Measurements from ENCODE around the gene TEX19. TPM values are rescaled to one million over a fixed set of nuclear protein-coding genes. Genes with fewer than 3 reads are reported as not detected.

The TEX19 gene
- total and polyA plus RNA-seq, 9 of the 15 experiments (the other 6 are each of a cell fraction or from before 2014, with no cell fraction given) = 0.10 to 4.9 (median 1.9) TPM

DNA sequence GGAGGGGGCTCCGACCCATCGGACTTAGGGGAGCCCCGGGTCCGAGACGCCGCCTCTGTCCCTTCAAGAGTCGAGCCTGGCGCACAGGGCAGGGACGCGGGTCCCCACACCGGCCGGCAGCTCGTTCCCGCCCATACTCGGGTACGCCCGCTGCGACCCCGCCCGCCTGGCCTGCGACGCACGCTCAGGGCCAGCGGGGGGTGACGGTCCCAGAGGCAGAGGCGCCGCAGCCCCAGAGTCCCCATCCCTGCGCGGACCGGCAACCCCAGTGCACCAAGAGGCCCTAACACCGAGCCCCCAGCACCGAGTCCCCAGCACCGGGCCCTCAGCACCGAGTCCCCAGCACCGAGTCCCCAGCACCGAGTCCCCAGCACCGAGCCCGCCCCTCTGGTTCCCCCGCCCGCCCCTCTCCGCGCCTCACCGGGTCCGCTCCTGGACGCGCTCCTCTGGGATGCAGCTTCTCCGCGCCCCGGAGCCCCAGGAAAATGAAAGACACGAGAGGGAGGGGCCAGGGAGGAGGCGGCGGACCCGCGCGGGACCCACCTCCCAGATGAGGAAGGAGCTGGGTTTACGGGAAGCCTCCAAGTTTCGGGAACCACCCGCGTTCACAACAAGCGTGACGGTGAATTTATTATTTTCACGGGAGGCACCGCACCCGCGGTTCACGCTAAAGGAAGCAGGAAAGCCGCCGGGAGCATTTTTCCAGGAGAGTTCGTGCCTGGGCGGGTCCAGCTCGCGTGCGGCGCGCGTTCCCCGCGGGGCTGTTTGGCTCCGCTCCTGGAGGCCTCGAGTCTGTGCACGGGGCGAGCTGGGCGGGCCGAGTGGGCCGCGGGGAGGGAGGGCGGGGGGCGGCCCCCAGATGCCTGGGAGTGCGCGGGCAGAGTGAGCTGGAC lies 25.5 kb upstream of the TEX19 start, which contains the start of gene SECTM1 (continued):
- TF ChIP-seq ZNF431 (CRISPR knock-in tag; IDR thresholded peaks at IDR 0.05) = 0 out of 2 replicates have a peak, but pooled peaks have one; percentile 31
- no peak for TF ChIP-seq MCM7 (IDR thresholded peaks at IDR 0.05)
- TF ChIP-seq, protein P1, sequence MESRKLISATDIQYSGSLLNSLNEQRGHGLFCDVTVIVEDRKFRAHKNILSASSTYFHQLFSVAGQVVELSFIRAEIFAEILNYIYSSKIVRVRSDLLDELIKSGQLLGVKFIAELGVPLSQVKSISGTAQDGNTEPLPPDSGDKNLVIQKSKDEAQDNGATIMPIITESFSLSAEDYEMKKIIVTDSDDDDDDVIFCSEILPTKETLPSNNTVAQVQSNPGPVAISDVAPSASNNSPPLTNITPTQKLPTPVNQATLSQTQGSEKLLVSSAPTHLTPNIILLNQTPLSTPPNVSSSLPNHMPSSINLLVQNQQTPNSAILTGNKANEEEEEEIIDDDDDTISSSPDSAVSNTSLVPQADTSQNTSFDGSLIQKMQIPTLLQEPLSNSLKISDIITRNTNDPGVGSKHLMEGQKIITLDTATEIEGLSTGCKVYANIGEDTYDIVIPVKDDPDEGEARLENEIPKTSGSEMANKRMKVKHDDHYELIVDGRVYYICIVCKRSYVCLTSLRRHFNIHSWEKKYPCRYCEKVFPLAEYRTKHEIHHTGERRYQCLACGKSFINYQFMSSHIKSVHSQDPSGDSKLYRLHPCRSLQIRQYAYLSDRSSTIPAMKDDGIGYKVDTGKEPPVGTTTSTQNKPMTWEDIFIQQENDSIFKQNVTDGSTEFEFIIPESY (CRISPR knock-in tag; IDR thresholded peaks at IDR 0.05) = peak; percentile 99
- TF ChIP-seq, protein P2, sequence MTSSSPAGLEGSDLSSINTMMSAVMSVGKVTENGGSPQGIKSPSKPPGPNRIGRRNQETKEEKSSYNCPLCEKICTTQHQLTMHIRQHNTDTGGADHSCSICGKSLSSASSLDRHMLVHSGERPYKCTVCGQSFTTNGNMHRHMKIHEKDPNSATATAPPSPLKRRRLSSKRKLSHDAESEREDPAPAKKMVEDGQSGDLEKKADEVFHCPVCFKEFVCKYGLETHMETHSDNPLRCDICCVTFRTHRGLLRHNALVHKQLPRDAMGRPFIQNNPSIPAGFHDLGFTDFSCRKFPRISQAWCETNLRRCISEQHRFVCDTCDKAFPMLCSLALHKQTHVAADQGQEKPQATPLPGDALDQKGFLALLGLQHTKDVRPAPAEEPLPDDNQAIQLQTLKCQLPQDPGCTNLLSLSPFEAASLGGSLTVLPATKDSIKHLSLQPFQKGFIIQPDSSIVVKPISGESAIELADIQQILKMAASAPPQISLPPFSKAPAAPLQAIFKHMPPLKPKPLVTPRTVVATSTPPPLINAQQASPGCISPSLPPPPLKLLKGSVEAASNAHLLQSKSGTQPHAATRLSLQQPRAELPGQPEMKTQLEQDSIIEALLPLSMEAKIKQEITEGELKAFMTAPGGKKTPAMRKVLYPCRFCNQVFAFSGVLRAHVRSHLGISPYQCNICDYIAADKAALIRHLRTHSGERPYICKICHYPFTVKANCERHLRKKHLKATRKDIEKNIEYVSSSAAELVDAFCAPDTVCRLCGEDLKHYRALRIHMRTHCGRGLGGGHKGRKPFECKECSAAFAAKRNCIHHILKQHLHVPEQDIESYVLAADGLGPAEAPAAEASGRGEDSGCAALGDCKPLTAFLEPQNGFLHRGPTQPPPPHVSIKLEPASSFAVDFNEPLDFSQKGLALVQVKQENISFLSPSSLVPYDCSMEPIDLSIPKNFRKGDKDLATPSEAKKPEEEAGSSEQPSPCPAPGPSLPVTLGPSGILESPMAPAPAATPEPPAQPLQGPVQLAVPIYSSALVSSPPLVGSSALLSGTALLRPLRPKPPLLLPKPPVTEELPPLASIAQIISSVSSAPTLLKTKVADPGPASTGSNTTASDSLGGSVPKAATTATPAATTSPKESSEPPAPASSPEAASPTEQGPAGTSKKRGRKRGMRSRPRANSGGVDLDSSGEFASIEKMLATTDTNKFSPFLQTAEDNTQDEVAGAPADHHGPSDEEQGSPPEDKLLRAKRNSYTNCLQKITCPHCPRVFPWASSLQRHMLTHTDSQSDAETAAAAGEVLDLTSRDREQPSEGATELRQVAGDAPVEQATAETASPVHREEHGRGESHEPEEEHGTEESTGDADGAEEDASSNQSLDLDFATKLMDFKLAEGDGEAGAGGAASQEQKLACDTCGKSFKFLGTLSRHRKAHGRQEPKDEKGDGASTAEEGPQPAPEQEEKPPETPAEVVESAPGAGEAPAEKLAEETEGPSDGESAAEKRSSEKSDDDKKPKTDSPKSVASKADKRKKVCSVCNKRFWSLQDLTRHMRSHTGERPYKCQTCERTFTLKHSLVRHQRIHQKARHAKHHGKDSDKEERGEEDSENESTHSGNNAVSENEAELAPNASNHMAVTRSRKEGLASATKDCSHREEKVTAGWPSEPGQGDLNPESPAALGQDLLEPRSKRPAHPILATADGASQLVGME (CRISPR knock-in tag; IDR thresholded peaks at IDR 0.05) = no peak
- TF ChIP-seq ATF1 (CRISPR knock-in tag; IDR thresholded peaks at IDR 0.05) = no peak
- no peak for TF ChIP-seq ATF1 (tag; IDR thresholded peaks at IDR 0.05)
- TF ChIP-seq HNRNPL (IDR thresholded peaks at IDR 0.05; ENCODE audit: low read depth, low read length) = no peak
- TF ChIP-seq NELFE (IDR thresholded peaks at IDR 0.05; ENCODE audit: insufficient read depth, insufficient read length) = no peak
- TF ChIP-seq, protein P3, sequence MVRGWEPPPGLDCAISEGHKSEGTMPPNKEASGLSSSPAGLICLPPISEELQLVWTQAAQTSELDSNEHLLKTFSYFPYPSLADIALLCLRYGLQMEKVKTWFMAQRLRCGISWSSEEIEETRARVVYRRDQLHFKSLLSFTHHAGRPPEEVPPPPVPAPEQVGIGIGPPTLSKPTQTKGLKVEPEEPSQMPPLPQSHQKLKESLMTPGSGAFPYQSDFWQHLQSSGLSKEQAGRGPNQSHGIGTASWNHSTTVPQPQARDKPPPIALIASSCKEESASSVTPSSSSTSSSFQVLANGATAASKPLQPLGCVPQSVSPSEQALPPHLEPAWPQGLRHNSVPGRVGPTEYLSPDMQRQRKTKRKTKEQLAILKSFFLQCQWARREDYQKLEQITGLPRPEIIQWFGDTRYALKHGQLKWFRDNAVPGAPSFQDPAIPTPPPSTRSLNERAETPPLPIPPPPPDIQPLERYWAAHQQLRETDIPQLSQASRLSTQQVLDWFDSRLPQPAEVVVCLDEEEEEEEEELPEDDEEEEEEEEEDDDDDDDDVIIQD (CRISPR knock-in tag; IDR thresholded peaks at IDR 0.05) = no peak
